ELF-1 (cell line): ENCODE results near the gene MRPL36.
"Not testable (repeated sequence)": the region's sequence is repeated elsewhere in the genome, so short reads cannot be mapped to it uniquely, and the experiment has no call there.

ENCODE experiments used
- DNase-seq: peaks from one replicate; pipeline ENCODE4 v3.0.0-alpha.2; 2016; ENCODE audit warnings: low read depth, low spot score

Gene MRPL36

DNA sequence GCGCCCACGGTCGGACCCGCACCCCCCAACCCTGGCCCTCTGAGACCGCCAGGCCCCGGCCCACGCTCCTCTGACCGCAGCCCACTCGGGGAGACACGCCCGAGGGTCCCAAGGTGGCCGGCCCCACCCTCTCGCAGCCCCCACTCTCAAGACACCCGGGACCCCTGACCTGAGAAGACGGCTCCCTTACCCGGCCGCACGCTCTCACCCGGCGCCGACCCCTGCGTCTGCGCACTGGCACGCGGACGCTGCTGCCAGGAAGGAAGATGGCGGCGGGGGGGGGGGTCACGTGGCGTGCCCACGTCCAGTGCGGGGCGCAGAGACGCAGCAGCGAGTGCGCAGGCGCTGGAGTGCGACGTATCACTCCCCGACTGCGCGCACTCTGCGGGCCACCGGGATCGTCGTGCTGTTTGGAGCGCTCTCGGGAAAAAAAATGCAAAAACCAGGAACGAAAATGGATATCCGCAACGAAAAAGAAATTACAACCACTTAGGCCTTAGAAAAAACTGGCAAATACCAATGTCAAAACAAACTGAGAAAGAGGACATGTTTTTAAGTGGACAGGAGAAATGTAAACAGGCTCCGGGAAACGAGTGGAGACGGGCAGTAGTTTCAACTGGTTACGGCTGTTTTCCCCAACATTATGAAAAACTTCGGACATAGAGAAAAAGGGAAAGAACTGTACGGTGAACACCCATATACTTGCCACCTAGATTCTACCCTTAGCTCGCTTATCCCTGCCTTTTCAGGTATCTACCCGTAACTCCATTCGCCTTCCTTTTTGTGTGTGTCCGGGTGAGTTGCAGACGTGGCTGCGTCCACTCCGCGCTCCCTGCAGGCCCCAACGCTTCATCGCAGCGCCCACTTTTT lies at the start of gene MRPL36:
TSS of gene MRPL36 (minus strand) at position 236 of the 870 bp plus-strand sequence. CDS start 902 bp downstream, outside the sequence.
- DNase-seq = peak; percentile 96

GRCh38 chr5:1847611-1848010 lies 48.0 kb upstream of the MRPL36 start:
- DNase-seq = no peak

DNA sequence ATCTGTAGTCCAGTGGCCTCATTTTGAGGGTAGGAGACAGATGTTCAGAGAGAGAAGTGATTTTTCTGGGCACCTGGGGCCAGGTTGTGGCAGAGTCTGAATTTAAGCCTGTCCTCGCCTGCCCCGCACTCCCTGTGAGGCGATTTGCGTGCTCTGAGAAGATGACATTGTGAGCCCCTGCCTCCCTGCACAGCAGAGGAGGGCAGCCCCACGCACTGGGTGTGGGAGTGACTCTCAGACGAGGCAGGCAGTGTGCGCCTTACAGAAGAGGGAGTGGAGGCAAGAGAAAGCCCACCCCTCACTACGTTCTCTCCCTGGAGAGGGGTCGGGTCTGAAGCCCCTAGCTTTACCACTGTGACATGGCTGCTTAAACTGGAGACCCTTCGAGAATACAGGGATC lies 47.4 kb upstream of the MRPL36 start:
- no peak for DNase-seq

DNA sequence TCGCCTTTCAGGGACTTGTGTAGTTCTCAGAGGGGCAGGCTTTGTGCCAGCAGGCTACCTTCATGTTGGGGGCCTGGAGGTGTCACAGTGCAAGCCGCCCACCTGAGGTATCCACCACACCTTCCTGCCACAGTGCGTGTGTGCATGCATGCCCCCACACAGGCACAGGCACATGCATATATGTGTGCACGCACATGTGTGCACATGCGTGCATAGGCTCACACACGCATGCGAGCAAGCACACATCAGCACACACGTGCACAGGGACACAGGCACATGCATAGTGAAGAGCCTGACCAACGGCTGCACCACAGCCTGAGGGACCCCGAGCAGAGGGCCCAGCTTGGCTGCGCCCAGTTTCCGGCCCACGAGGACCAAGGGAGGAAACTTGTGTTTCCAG lies 46.9 kb upstream of the MRPL36 start:
- DNase-seq = no peak

- DNase-seq = no peak
These were observed 46.1 kb upstream of the MRPL36 start for GRCh38 chr5:1845696-1846095.

- DNase-seq = no peak
These were observed 45.2 kb upstream of the MRPL36 start for GRCh38 chr5:1844708-1845436.

DNA sequence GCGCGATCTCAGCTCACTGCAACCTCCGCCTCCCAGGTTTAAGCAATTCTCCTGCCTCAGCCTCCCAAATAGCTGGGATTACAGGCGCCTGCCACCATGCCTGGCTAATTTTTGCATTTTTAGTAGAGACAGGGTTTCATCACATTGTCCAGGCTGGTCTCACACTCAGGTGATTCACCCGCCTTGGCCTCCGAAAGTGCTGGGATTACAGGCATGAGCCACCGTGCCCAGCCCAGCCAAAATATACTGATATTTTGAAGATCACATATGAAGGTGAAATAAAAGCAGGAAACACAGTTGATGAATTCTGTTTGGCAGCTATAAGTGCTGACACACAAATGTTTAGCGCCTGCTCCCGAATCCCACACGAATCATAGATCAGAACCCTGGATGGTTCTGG lies 44.1 kb upstream of the MRPL36 start:
- DNase-seq = not testable (repeated sequence)

DNA sequence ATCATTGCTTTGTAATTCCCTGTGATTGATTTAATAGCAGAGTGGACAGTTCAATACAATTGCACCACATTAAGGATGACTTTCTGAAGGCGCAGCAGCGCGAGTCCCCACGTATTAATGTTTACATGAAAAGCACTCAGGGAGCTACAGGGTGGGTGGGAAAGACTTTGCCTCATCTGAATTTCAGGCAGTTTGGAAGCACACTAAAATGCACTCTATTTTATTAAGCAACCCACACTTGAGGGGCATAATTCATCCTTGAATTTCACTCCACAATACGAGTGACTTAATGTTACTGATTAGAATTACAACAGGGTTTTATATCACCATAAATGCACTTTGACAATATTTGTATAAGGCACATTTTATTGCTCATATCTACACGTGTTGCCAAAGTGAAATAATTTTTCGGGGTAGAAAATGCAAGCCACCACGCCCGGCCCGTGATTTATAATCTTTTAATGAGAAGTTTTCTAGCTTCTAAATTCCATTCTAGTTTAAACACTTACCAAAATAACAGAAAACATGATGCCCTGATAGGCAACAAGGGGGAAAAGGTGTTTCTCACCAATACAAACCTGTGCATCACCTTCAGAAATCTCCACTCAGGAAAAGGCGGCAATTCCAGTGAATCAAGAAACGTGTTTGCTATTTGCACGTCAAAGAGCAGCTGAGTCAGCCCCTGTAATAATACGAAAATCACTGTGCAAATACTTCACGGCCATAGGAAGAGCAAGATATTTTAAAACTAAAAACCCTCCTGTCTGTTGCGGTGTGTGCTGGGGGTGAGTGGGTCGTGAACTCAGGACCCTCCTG lies 42.6 kb upstream of the MRPL36 start:
- no peak for DNase-seq

GRCh38 chr5:1840741-1841521 lies 41.3 kb upstream of the MRPL36 start:
- peak; percentile 80 for DNase-seq

- no peak for DNase-seq
These were observed 40.5 kb upstream of the MRPL36 start for GRCh38 chr5:1840071-1840547.

- DNase-seq = no peak
These were observed 38.4 kb upstream of the MRPL36 start for GRCh38 chr5:1838013-1838412.

GRCh38 chr5:1836891-1837880 lies 37.5 kb upstream of the MRPL36 start:
- no peak for DNase-seq

GRCh38 chr5:1836176-1836890 lies 36.7 kb upstream of the MRPL36 start:
- DNase-seq = peak; percentile 45

- DNase-seq = no peak
These were observed 35.8 kb upstream of the MRPL36 start for GRCh38 chr5:1835431-1835830.

GRCh38 chr5:1834721-1835429 lies 35.2 kb upstream of the MRPL36 start:
- peak; percentile 25 for DNase-seq

- DNase-seq = no peak
These were observed 34.5 kb upstream of the MRPL36 start for GRCh38 chr5:1834022-1834551.

GRCh38 chr5:1833264-1834021 lies 33.8 kb upstream of the MRPL36 start:
- no peak for DNase-seq
